Trophoblast cell (in vitro differentiated cells and primary cell): ENCODE measurements around the gene SLC25A19.

ENCODE experiments used
- DNase-seq, 2 donors: peaks; one replicate each; pipeline ENCODE4 v3.0.0-alpha.2; 2016
- H2AFZ ChIP-seq: 2 replicates; pipeline ENCODE4 v1.6.1; 2013; ENCODE audit warnings: low read length, moderate library complexity, mild to moderate bottlenecking; ENCODE audit not compliant: insufficient read depth, poor library complexity
- H2AK5ac ChIP-seq: 2 replicates; pipeline ENCODE4 v1.6.1; 2013; ENCODE audit warnings: mild to moderate bottlenecking, low read length
- H2BK120ac ChIP-seq: 2 replicates; pipeline ENCODE4 v1.6.1; 2013; ENCODE audit warnings: low read length, mild to moderate bottlenecking, moderate library complexity; ENCODE audit not compliant: insufficient read depth, poor library complexity
- H2BK12ac ChIP-seq: 2 replicates; pipeline ENCODE4 v1.6.1; 2013; ENCODE audit warnings: mild to moderate bottlenecking, low read length, moderate library complexity
- H2BK5ac ChIP-seq: 2 replicates; pipeline ENCODE4 v1.6.1; 2013; ENCODE audit warnings: low read length, low read depth, moderate library complexity, mild to moderate bottlenecking; ENCODE audit not compliant: poor library complexity
- H3K14ac ChIP-seq: 2 replicates; pipeline ENCODE4 v1.6.1; 2013; ENCODE audit warnings: mild to moderate bottlenecking, low read length
- H3K18ac ChIP-seq: 2 replicates; pipeline ENCODE4 v1.6.1; 2013; ENCODE audit warnings: mild to moderate bottlenecking, low read length
- H3K23ac ChIP-seq: 2 replicates; pipeline ENCODE4 v1.6.1; 2013; ENCODE audit warnings: low read length
- H3K27ac ChIP-seq: 2 replicates; pipeline ENCODE4 v1.5.1; 2013; ENCODE audit warnings: low read depth, mild to moderate bottlenecking, inconsistent platforms, low read length, moderate library complexity
- H3K27me3 ChIP-seq: 2 replicates; pipeline ENCODE4 v1.6.1; 2013; ENCODE audit warnings: inconsistent platforms, mild to moderate bottlenecking, low read length, moderate library complexity; ENCODE audit not compliant: insufficient read depth
- H3K36me3 ChIP-seq, 2 experiments: 1 replicate in 1 of 2; 2 replicates in 1 of 2; pipeline ENCODE4 v1.6.1; 2013; ENCODE audit warnings: low read length in 2 of 2, mild to moderate bottlenecking in 2 of 2, moderate library complexity in 1 of 2; ENCODE audit not compliant: insufficient read depth in 2 of 2, control insufficient read depth in 1 of 2
- H3K4ac ChIP-seq: 2 replicates; pipeline ENCODE4 v1.6.1; 2013; ENCODE audit warnings: low read depth, mild to moderate bottlenecking, low read length, moderate library complexity
- H3K4me1 ChIP-seq, 2 experiments: 1 replicate in 1 of 2; 2 replicates in 1 of 2; pipeline ENCODE4 v1.6.1; 2013; ENCODE audit warnings: low read length in 2 of 2, mild to moderate bottlenecking in 2 of 2, moderate library complexity in 1 of 2; ENCODE audit not compliant: insufficient read depth in 2 of 2, control insufficient read depth in 1 of 2
- H3K4me2 ChIP-seq: 2 replicates; pipeline ENCODE4 v1.6.1; 2013; ENCODE audit warnings: inconsistent platforms, mild to moderate bottlenecking, low read length, moderate library complexity
- H3K4me3 ChIP-seq: 2 replicates; pipeline ENCODE4 v1.5.1; 2013; ENCODE audit warnings: mild to moderate bottlenecking, low read depth, low read length, inconsistent platforms
- H3K79me1 ChIP-seq: one replicate; pipeline ENCODE4 v1.6.1; 2013; ENCODE audit warnings: low read length
- H3K79me2 ChIP-seq: 2 replicates; pipeline ENCODE4 v1.6.1; 2013; ENCODE audit warnings: low read length, mild to moderate bottlenecking; ENCODE audit not compliant: control insufficient read depth, insufficient read depth, poor library complexity
- H3K9ac ChIP-seq: 2 replicates; pipeline ENCODE4 v1.6.1; 2013; ENCODE audit warnings: mild to moderate bottlenecking, low read length
- H3K9me3 ChIP-seq: 2 replicates; pipeline ENCODE4 v1.6.1; 2013; ENCODE audit warnings: low read depth, mild to moderate bottlenecking, control low read depth, inconsistent platforms, low read length; ENCODE audit not compliant: insufficient read depth
- H4K12ac ChIP-seq: 2 replicates; pipeline ENCODE4 v1.6.1; 2013; ENCODE audit warnings: low read depth, mild to moderate bottlenecking, low read length, moderate library complexity
- H4K8ac ChIP-seq: 2 replicates; pipeline ENCODE4 v1.6.1; 2013; ENCODE audit warnings: low read depth, mild to moderate bottlenecking, low read length, moderate library complexity
- H4K91ac ChIP-seq: one replicate; pipeline ENCODE4 v1.6.1; 2013; ENCODE audit warnings: low read depth, mild to moderate bottlenecking, low read length, moderate library complexity
- WGBS: extraction: QIAGEN DNeasy Blood & Tissue Kit; methylation state at CpG from one replicate; pipeline ENCODE4 v1.1.7; 2013; ENCODE audit warnings: missing lambda C conversion rate; ENCODE audit not compliant: insufficient read length, insufficient coverage; ENCODE audit errors: extremely low coverage; 5-methylcytosine and 5-hydroxymethylcytosine counted together

Gene SLC25A19

DNA sequence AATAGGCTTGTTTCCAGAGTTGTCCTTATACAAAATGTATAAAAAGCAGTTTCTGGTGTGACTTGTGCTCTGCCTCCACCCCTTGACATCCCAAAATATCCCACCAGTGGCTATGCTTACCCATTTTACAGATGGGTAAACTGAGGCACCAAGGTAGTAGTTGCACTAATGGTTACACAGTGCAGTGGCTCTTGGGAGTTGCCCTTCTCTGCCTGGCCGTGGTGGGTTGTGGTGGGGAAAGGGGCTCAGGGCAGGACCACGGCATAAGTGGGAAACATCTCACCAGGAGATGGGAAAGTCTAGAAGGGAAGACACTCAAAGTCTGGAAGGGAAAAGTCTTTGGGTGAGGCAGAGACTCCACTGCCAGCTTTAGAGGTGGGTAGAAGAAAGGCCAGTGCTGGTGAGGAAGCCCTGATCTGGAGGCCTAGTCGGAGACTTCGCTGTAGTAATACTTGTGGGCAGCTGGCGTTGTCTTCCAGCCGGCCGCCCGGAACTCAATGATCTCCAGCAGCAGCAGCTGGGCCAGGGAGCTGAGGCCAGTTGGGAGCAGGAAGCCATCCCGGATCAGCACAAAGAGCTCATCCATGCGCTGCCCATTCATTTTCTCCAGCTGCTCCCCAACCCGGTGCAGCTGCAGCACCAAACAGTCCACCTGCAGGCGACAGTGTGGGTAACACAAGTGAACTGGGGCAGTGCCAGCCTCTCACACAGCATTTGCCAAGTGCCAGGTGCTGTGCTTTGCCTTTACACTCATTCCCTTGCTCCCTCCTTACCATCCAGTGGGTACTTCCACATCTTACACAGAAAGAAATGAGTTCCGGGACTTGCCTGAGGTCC is 22.7 kb downstream of the SLC25A19 start:
- Histone ChIP-seq H3K14ac (no peak overlapping the region), H2BK12ac (no peak overlapping the region), H3K27ac (no peak overlapping the region), H2AFZ (no peak overlapping the region), H3K27me3 (no peaks in the 10 kb centered on the region), H2AK5ac (no peak overlapping the region), H3K79me2 (peaks cover 9% of the 10 kb centered on the region), H4K12ac (no peak overlapping the region), H3K4ac (no peak overlapping the region), H4K8ac (no peak overlapping the region), H3K9ac (no peak overlapping the region), H3K18ac (no peak overlapping the region), H3K23ac (no peak overlapping the region), H2BK5ac (no peak overlapping the region), H3K9me3 (no peaks in the 10 kb centered on the region), H3K4me2 (no peak overlapping the region), H4K91ac (no peak overlapping the region), H3K36me3 (peaks cover 25 to 33% of the 10 kb centered on the region in 2 experiments), H3K4me3 (no peak overlapping the region), H3K4me1 (peaks cover 5 to 15% of the 10 kb centered on the region in 2 experiments), H2BK120ac (no peak overlapping the region), H3K79me1 (peaks cover 16% of the 10 kb centered on the region)
- no peak for DNase-seq
- WGBS = no CpG with 5 or more reads among the region's 13 CpGs

DNA sequence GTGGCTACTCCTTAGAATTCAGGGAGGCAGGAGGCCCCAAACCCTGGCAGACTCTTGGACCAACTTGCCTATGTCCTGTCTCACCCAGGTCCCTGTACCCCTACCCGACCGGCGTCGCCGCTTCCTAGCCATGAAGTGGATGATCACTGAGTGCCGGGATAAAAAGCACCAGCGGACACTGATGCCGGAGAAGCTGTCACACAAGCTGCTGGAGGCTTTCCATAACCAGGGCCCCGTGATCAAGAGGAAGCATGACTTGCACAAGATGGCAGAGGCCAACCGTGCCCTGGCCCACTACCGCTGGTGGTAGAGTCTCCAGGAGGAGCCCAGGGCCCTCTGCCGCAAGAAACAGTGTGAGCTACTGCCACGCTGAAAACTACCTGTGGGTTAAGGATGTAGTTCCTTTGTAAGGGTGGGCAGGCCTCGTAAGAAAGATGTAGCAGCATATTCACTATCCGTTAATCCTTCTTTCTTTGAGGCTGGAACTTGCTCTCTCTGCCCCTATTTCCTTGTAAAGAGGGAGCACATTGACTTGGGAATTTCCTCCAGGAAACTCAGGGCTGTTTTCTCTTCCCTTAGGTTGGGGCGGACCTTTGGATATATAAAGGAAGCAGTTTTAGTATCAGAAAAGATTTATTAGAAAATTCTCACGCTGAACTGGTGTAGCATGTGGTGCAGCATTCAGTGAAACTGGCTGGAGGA is 23.5 kb downstream of the SLC25A19 start:
- no CpG with 5 or more reads among the region's 17 CpGs for WGBS
- H3K4me3 ChIP-seq = no peak overlapping the region
- H3K9me3 ChIP-seq = no peaks in the 10 kb centered on the region
- DNase-seq = no peak
- no peak overlapping the region for H4K91ac ChIP-seq
- no peak overlapping the region for H2BK120ac ChIP-seq
- H3K4ac ChIP-seq = no peak overlapping the region
- no peak overlapping the region for H2BK5ac ChIP-seq
- H3K4me2 ChIP-seq = no peak overlapping the region
- no peak overlapping the region for H2AK5ac ChIP-seq
- H3K4me1 ChIP-seq = peaks cover 5 to 15% of the 10 kb centered on the region in 2 experiments
- no peak overlapping the region for H3K23ac ChIP-seq
- peaks cover 16% of the 10 kb centered on the region for H3K79me1 ChIP-seq
- H3K18ac ChIP-seq = no peak overlapping the region
- H2BK12ac ChIP-seq = no peak overlapping the region
- no peak overlapping the region for H3K27ac ChIP-seq
- no peaks in the 10 kb centered on the region for H3K27me3 ChIP-seq
- peaks cover 25 to 33% of the 10 kb centered on the region in 2 experiments for H3K36me3 ChIP-seq
- H3K9ac ChIP-seq = no peak overlapping the region
- H3K79me2 ChIP-seq = peaks cover 10% of the 10 kb centered on the region
- H2AFZ ChIP-seq = no peak overlapping the region
- no peak overlapping the region for H4K12ac ChIP-seq
- H3K14ac ChIP-seq = no peak overlapping the region
- no peak overlapping the region for H4K8ac ChIP-seq

DNA sequence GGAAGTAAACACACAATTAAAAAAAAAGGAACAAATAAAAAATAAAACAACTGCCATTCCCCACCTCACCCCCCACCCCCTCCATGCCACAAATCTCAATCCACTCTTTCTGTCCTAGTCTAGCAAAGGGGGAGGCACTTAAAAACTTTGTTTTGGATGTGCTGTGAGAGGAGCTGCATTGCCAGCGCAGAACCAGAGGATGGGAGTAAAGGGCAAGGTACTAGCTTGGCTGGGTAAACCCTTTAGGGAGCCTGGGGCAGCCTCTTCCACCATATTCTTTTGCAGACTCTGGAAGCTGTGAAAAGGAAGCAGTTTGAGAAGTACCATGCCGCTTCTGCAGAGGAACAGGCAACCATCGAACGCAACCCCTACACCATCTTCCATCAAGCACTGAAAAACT is 26.2 kb downstream of the SLC25A19 start:
- Histone ChIP-seq H3K36me3 (peaks cover 25 to 33% of the 10 kb centered on the region in 2 experiments), H3K14ac (no peak overlapping the region), H3K4ac (no peak overlapping the region), H3K9me3 (no peaks in the 10 kb centered on the region), H3K79me1 (peaks cover 12% of the 10 kb centered on the region), H3K9ac (no peak overlapping the region), H2BK12ac (no peak overlapping the region), H4K91ac (no peak overlapping the region), H4K8ac (no peak overlapping the region), H3K27ac (no peak overlapping the region), H4K12ac (no peak overlapping the region), H2BK120ac (no peak overlapping the region), H3K4me2 (no peak overlapping the region), H2AFZ (no peak overlapping the region), H3K23ac (no peak overlapping the region), H3K79me2 (peaks cover 12% of the 10 kb centered on the region), H3K4me1 (peaks cover 8 to 11% of the 10 kb centered on the region in 2 experiments), H3K4me3 (no peak overlapping the region), H3K18ac (no peak overlapping the region), H3K27me3 (no peaks in the 10 kb centered on the region), H2BK5ac (no peak overlapping the region), H2AK5ac (no peak overlapping the region)
- no peak for DNase-seq
- no CpG with 5 or more reads among the region's 4 CpGs for WGBS

DNA sequence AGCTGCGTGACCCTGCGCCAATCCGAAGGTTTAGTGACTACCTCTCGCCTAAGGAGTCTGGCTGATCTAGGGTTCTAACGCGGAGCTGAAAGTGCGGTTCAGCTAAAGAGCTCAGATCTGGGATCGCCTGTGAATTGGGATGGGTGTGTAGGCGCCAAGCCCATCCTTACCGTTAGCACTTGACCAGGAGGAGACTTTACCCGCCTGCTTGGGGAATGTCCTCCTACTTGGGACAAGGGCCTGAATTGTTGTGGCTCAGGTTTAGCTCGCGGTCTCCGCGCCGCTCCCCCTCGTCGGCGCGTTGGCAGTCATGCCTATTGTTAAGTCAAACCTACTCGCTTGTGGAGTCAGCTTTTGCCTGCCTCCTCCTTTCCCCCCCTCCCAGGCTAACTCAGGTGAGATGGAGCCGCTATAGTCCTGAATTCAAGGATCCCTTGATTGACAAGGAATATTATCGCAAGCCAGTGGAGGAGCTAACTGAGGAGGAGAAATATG is 27.1 kb downstream of the SLC25A19 start:
- WGBS = no CpG with 5 or more reads among the region's 23 CpGs

More for the DNA sequence above, 27.1 kb downstream of the SLC25A19 start:
- peak overlapping the region; percentile 69 for H4K12ac ChIP-seq
- no peaks in the 10 kb centered on the region for H3K27me3 ChIP-seq
- H3K4me3 ChIP-seq = peak overlapping the region; percentile 86
- peak overlapping the region; percentile 65 for H2AFZ ChIP-seq
- peak overlapping the region; percentile 81 for H3K4me2 ChIP-seq
- H3K36me3 ChIP-seq = peaks cover 25 to 33% of the 10 kb centered on the region in 2 experiments
- H3K23ac ChIP-seq = peak overlapping the region; percentile 47
- peak overlapping the region; percentile 91 for H4K91ac ChIP-seq
- H3K9ac ChIP-seq = peak overlapping the region; percentile 94
- peaks cover 12% of the 10 kb centered on the region for H3K79me2 ChIP-seq
- peak overlapping the region; percentile 64 for H3K18ac ChIP-seq
- no peak overlapping the region for H2BK5ac ChIP-seq
- peak overlapping the region; percentile 78 for H3K14ac ChIP-seq
- H3K4ac ChIP-seq = peak overlapping the region; percentile 80
- no peak overlapping the region for H2BK12ac ChIP-seq
- H2BK120ac ChIP-seq = peak overlapping the region; percentile 65
- H2AK5ac ChIP-seq = peak overlapping the region; percentile 66
- H3K79me1 ChIP-seq = peaks cover 12% of the 10 kb centered on the region
- no peak overlapping the region for H3K27ac ChIP-seq
- H3K4me1 ChIP-seq = peaks cover 8% of the 10 kb centered on the region in 2 experiments
- DNase-seq = peak in 1 of 2 donors; percentile 12
- no peaks in the 10 kb centered on the region for H3K9me3 ChIP-seq
- peak overlapping the region; percentile 82 for H4K8ac ChIP-seq
